ENCODE measurements around the gene KNTC1. TPM values are rescaled to one million over a fixed set of nuclear protein-coding genes. Genes with fewer than 3 reads are reported as not detected.
A peak's percentile ranks its signal among the peaks of the same experiment; 100 is the strongest.

Gene KNTC1
- total and polyA plus RNA-seq, 3 experiments from 2014 or later = 3.8 to 69.6 (median 66.0) TPM

DNA sequence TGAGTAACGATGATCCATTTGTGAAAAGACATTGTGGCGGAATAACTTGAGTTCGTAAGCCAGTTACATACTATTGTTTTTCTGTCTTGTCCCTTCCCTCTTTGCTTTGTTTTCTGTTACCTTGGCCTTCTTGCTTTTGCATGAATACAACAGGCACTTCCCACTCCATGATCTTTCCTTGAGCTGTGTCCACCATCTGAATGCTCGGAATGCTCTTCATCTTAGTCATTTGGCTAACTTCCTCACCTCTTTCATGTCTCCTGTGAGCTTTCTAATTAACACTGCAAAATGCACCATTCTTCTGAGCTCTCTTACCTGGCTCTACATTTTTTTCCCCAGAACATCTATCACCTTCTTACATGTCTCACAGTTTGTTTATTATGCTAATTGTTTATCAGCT is 10.0 kb downstream of the KNTC1 start:
- H3K4me3 Mint-ChIP-seq = no peak overlapping the region
- POLR2A ChIA-PET = no interaction called here
- DNase-seq = no peak
- no peaks in the 10 kb centered on the region for H3K4me1 Mint-ChIP-seq
- Histone ChIP-seq H3K36me3 (ENCODE audit: insufficient read depth, low read length) (peaks cover 3% of the 10 kb centered on the region), H3K9me3 (ENCODE audit: low read length) (no peaks in the 10 kb centered on the region), H3K4me1 (ENCODE audit: insufficient read depth, low read length) (no peaks in the 10 kb centered on the region), H3K4me3 (ENCODE audit: low read length) (no peak overlapping the region), H3K27me3 (ENCODE audit: insufficient read depth, low read length, poor library complexity, severe bottlenecking) (no peaks in the 10 kb centered on the region), H3K27ac (ENCODE audit: low read depth, low read length) (no peak overlapping the region)
- H3K27ac Mint-ChIP-seq = no peak overlapping the region
- no peaks in the 10 kb centered on the region for H3K9me3 Mint-ChIP-seq
- CTCF ChIA-PET = interaction anchor here (0.9 kb wide), 1 partner anchor 36 kb away, joined by 3 read pairs; no protein-coding TSS in a partner anchor
- peaks cover 0 to 42% (median 3%) of the 10 kb centered on the region in 3 donors for H3K36me3 Mint-ChIP-seq
- H3K27me3 Mint-ChIP-seq = no peaks in the 10 kb centered on the region

DNA sequence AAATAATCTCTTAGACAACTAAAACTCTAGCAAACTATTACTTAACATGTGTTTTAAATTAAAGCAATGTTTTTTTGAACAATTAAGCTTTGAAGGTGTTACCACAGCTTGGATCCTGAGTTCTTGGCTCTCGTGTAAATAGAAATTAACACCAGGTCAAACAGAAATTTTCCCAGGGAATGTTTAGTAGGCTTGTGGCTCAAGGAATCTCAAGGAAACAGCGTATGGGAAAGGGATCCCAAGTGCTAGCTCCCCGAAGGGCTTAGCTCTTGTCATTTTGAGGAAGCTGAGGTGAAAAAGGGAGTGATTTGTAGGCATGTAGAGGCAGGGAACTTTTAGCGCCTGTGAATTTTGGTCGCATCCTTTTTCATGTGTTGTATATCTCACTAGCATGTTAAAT is 11.4 kb downstream of the KNTC1 start:
- ChIA-PET CTCF (no interaction called here), POLR2A (no interaction called here)
- H3K4me3 ChIP-seq (ENCODE audit: low read length) = no peak overlapping the region
- H3K4me1 ChIP-seq (ENCODE audit: insufficient read depth, low read length) = no peaks in the 10 kb centered on the region
- H3K27ac ChIP-seq (ENCODE audit: low read depth, low read length) = no peak overlapping the region
- H3K9me3 ChIP-seq (ENCODE audit: low read length) = no peaks in the 10 kb centered on the region
- DNase-seq = no peak
- Mint-ChIP-seq H3K4me3 (no peak overlapping the region), H3K4me1 (no peaks in the 10 kb centered on the region), H3K36me3 (peaks cover 0 to 40% (median 5%) of the 10 kb centered on the region in 3 donors), H3K27me3 (no peaks in the 10 kb centered on the region), H3K27ac (no peak overlapping the region), H3K9me3 (no peaks in the 10 kb centered on the region)
- H3K36me3 ChIP-seq (ENCODE audit: insufficient read depth, low read length) = peaks cover 5% of the 10 kb centered on the region
- no peaks in the 10 kb centered on the region for H3K27me3 ChIP-seq (ENCODE audit: insufficient read depth, low read length, poor library complexity, severe bottlenecking)

DNA sequence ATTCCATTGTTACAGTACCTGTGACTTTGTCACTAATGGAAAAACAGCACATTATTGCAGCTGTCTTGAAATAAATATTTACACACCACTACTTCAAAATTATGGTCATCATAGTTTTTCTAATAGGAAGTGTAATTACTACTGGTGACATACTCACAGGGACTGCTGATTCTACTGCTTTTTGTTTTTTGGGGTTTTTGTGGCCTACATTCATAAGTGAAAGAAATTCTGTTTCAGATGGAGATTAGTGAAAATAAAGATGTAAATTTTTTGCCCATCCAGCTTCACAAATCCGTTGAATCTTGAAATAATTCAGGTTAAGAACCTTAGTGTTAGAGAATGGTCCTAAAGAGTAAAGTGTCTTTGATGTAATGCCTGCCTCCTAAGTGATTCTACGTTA is 17.5 kb downstream of the KNTC1 start:
- H3K9me3 Mint-ChIP-seq = no peaks in the 10 kb centered on the region
- peaks cover 0 to 37% (median 4%) of the 10 kb centered on the region in 3 donors for H3K36me3 Mint-ChIP-seq
- no peaks in the 10 kb centered on the region for H3K27me3 Mint-ChIP-seq
- no peak overlapping the region for H3K4me3 Mint-ChIP-seq
- Histone ChIP-seq H3K27me3 (ENCODE audit: insufficient read depth, low read length, poor library complexity, severe bottlenecking) (no peaks in the 10 kb centered on the region), H3K9me3 (ENCODE audit: low read length) (no peaks in the 10 kb centered on the region), H3K27ac (ENCODE audit: low read depth, low read length) (no peak overlapping the region), H3K4me1 (ENCODE audit: insufficient read depth, low read length) (no peaks in the 10 kb centered on the region), H3K36me3 (ENCODE audit: insufficient read depth, low read length) (peaks cover 3% of the 10 kb centered on the region), H3K4me3 (ENCODE audit: low read length) (no peak overlapping the region)
- CTCF ChIA-PET = no interaction called here
- POLR2A ChIA-PET = no interaction called here
- no peaks in the 10 kb centered on the region for H3K4me1 Mint-ChIP-seq
- no peak overlapping the region for H3K27ac Mint-ChIP-seq
- DNase-seq = no peak

DNA sequence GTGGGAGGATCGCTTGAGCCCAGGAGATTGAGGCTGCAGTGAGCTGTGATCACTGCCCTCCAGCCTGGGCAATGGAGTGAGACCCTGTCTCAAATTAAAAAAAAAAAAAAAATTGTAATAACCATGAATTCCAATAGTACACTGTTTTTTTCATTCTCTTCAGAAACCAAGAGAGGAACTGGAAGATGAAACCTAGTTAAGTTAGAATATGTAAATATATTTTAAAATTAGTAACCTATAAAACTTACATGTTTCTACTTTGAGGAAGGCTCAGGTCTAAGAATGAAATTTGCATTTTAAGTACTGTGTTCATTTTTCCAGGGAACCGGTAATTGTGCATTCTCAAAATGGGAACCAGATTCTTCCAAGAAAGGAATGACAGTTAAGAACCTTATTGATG is 18.8 kb downstream of the KNTC1 start:
- no peaks in the 10 kb centered on the region for H3K27me3 Mint-ChIP-seq

DNA sequence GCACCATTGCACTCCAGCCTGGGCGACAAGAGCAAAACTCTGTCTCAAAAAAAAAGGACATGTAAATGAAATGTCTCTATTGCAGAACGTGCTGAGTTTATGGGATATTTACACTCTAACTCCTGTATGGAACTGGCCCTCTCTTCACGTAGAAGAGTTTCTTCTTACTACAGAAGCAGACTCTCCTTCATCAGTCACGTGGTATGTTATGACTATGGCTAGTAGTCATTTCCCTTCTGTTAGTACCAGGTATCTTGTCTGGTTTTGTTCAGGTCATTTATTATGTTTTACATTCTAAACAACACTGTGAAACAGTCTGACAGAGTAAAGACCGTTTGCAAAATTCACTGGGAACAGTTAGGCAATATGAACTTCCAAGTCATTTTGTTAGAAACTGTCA is 20.3 kb downstream of the KNTC1 start:
- no peaks in the 10 kb centered on the region for H3K27me3 Mint-ChIP-seq
- POLR2A ChIA-PET = no interaction called here
- Histone ChIP-seq H3K27me3 (ENCODE audit: insufficient read depth, low read length, poor library complexity, severe bottlenecking) (no peaks in the 10 kb centered on the region), H3K27ac (ENCODE audit: low read depth, low read length) (no peak overlapping the region), H3K36me3 (ENCODE audit: insufficient read depth, low read length) (peaks cover 6% of the 10 kb centered on the region), H3K4me3 (ENCODE audit: low read length) (no peak overlapping the region), H3K4me1 (ENCODE audit: insufficient read depth, low read length) (no peaks in the 10 kb centered on the region), H3K9me3 (ENCODE audit: low read length) (no peaks in the 10 kb centered on the region)
- no peaks in the 10 kb centered on the region for H3K4me1 Mint-ChIP-seq
- H3K9me3 Mint-ChIP-seq = no peaks in the 10 kb centered on the region
- peaks cover 0 to 53% (median 4%) of the 10 kb centered on the region in 3 donors for H3K36me3 Mint-ChIP-seq
- DNase-seq = no peak
- H3K27ac Mint-ChIP-seq = no peak overlapping the region
- H3K4me3 Mint-ChIP-seq = no peak overlapping the region
- CTCF ChIA-PET = no interaction called here

More for the DNA sequence above, 18.8 kb downstream of the KNTC1 start:
- H3K9me3 Mint-ChIP-seq = no peaks in the 10 kb centered on the region
- Histone ChIP-seq H3K9me3 (ENCODE audit: low read length) (no peaks in the 10 kb centered on the region), H3K27ac (ENCODE audit: low read depth, low read length) (no peak overlapping the region), H3K36me3 (ENCODE audit: insufficient read depth, low read length) (peaks cover 3% of the 10 kb centered on the region), H3K4me3 (ENCODE audit: low read length) (no peak overlapping the region), H3K27me3 (ENCODE audit: insufficient read depth, low read length, poor library complexity, severe bottlenecking) (no peaks in the 10 kb centered on the region), H3K4me1 (ENCODE audit: insufficient read depth, low read length) (no peaks in the 10 kb centered on the region)
- H3K4me3 Mint-ChIP-seq = no peak overlapping the region
- POLR2A ChIA-PET = interaction anchor here (0.5 kb wide), 1 partner anchor 478 kb away, joined by 4 read pairs; no protein-coding TSS in a partner anchor
- no peaks in the 10 kb centered on the region for H3K4me1 Mint-ChIP-seq
- DNase-seq = no peak
- peaks cover 0 to 47% (median 4%) of the 10 kb centered on the region in 3 donors for H3K36me3 Mint-ChIP-seq
- H3K27ac Mint-ChIP-seq = peak overlapping the region in 1 of 8 donors; percentile 10
- CTCF ChIA-PET = no interaction called here

DNA sequence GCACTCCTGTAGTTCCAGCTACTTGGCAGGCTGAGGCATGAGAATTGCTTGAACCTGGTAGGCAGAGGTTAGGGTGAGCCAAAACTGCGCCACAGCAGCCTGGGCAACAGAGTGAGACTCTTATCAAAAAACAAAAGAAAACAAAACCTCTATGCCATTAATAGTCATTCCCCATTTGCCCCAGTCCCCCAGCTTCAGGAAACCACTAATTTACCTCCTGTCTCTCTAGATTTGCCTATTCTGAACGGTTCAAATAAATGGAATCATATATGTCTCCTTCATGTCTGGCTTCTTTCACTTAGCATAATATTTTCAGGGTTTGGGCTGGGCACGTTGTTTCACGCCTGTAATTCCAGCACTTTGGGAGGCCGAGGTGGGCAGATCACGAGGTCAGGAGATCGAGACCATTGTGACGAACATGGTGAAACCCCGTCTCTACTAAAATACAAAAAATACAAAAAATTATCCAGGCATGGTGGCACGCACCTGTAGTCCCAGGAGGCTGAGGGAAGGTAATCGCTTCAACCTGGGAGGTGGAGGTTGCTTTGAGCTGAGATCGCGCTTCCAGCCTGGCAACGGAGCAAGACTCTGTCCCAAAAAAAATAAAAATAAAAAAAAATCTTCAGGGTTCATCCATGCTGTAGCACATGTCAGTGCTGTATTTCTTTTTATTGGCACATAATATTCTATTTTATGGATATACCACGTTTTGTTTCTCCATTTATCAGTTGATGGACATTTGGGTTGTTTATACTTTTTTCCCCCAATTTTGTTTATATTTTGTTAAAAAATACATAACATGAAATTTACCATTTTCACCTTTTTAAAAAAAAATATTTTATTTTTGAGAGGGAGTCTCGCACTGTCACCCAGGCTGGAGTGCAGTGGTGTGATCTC is 31.9 kb downstream of the KNTC1 start:
- Mint-ChIP-seq H3K9me3 (peaks cover 0 to 3% (median 0%) of the 10 kb centered on the region in 5 donors), H3K4me3 (no peak overlapping the region), H3K27me3 (no peaks in the 10 kb centered on the region), H3K36me3 (peaks cover 6 to 46% (median 10%) of the 10 kb centered on the region in 3 donors), H3K4me1 (no peaks in the 10 kb centered on the region), H3K27ac (no peak overlapping the region)
- ChIA-PET CTCF (no interaction called here), POLR2A (no interaction called here)
- no peak for DNase-seq
- Histone ChIP-seq H3K36me3 (ENCODE audit: insufficient read depth, low read length) (no peaks in the 10 kb centered on the region), H3K4me3 (ENCODE audit: low read length) (no peak overlapping the region), H3K4me1 (ENCODE audit: insufficient read depth, low read length) (no peaks in the 10 kb centered on the region), H3K27me3 (ENCODE audit: insufficient read depth, low read length, poor library complexity, severe bottlenecking) (no peaks in the 10 kb centered on the region), H3K27ac (ENCODE audit: low read depth, low read length) (no peak overlapping the region), H3K9me3 (ENCODE audit: low read length) (no peaks in the 10 kb centered on the region)

DNA sequence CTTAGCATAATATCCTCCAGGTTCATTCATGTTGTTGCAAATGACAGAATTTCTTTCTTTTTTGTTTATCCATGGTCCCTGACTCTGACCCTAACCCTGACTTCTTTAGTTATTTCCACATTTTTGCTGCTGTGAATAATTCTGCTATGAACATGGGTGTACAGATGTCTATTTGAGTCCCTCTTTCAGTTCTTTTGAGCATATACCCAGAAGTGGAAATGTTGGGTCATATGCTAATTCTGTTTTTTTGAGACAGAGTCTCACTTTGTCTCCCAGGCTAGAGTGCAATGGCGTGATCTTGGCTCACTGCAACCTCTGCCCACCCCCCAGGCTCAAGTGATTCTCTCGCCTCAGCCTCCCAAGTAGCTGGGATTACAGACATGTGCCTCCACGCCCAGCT is 33.1 kb downstream of the KNTC1 start:
- no peaks in the 10 kb centered on the region for H3K4me1 ChIP-seq (ENCODE audit: insufficient read depth, low read length)
- no peak overlapping the region for H3K4me3 Mint-ChIP-seq
- peaks cover 0 to 3% (median 0%) of the 10 kb centered on the region in 5 donors for H3K9me3 Mint-ChIP-seq
- POLR2A ChIA-PET = no interaction called here
- H3K27ac ChIP-seq (ENCODE audit: low read depth, low read length) = no peak overlapping the region
- H3K27me3 ChIP-seq (ENCODE audit: insufficient read depth, low read length, poor library complexity, severe bottlenecking) = no peaks in the 10 kb centered on the region
- no peak for DNase-seq
- peaks cover 6 to 38% (median 10%) of the 10 kb centered on the region in 3 donors for H3K36me3 Mint-ChIP-seq
- no peaks in the 10 kb centered on the region for H3K27me3 Mint-ChIP-seq
- H3K36me3 ChIP-seq (ENCODE audit: insufficient read depth, low read length) = no peaks in the 10 kb centered on the region
- peak overlapping the region in 2 of 8 donors; percentile 12 to 15 for H3K27ac Mint-ChIP-seq
- no peak overlapping the region for H3K4me3 ChIP-seq (ENCODE audit: low read length)
- CTCF ChIA-PET = no interaction called here
- H3K4me1 Mint-ChIP-seq = no peaks in the 10 kb centered on the region
- no peaks in the 10 kb centered on the region for H3K9me3 ChIP-seq (ENCODE audit: low read length)

DNA sequence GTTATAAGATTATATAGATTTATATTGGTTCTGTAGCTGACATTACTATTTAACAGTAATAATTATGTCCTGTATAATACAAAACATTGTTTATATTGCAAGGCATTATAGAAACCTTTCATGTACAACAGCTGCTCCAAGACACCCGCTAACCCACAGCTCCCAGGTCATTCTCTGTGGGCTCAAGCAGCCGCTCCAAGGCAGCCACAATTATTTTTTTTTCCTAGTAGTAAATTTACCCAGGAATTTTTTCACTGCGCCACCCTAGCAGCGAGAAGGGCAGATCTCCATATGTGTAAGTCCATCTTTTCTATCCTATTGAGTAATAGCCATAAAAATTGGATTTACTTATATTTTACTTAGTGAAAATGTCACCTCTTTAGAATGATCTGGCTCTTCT is 36.3 kb downstream of the KNTC1 start:
- Histone ChIP-seq H3K27me3 (ENCODE audit: insufficient read depth, low read length, poor library complexity, severe bottlenecking) (no peaks in the 10 kb centered on the region), H3K4me1 (ENCODE audit: insufficient read depth, low read length) (no peaks in the 10 kb centered on the region), H3K4me3 (ENCODE audit: low read length) (no peak overlapping the region), H3K27ac (ENCODE audit: low read depth, low read length) (no peak overlapping the region), H3K36me3 (ENCODE audit: insufficient read depth, low read length) (no peaks in the 10 kb centered on the region), H3K9me3 (ENCODE audit: low read length) (no peaks in the 10 kb centered on the region)
- H3K27ac Mint-ChIP-seq = peak overlapping the region in 2 of 8 donors; percentile 8 to 36
- H3K4me1 Mint-ChIP-seq = no peaks in the 10 kb centered on the region
- H3K36me3 Mint-ChIP-seq = peaks cover 6 to 30% (median 10%) of the 10 kb centered on the region in 3 donors
- H3K27me3 Mint-ChIP-seq = no peaks in the 10 kb centered on the region
- DNase-seq = no peak
- ChIA-PET POLR2A (no interaction called here), CTCF (no interaction called here)
- H3K9me3 Mint-ChIP-seq = peaks cover 0 to 3% (median 0%) of the 10 kb centered on the region in 5 donors
- H3K4me3 Mint-ChIP-seq = no peak overlapping the region

Data from CD8-positive, alpha-beta memory T cell (primary cell).